GM18517 (cell line): Measurements from ENCODE around the gene PLXDC2.

Source experiments
- ATAC-seq: cut with Tn5 transposase; IDR thresholded peaks from one replicate; pipeline ENCODE4 v1.9.1; 2021; ENCODE audit warnings: mild to moderate bottlenecking, moderate library complexity; ENCODE audit not compliant: unreplicated experiment

PLXDC2 gene

GRCh38 chr10:20303453-20304152 is 487.4 kb downstream of the PLXDC2 start:
- ATAC-seq = no peak

GRCh38 chr10:20313665-20314064 is 497.4 kb downstream of the PLXDC2 start:
- ATAC-seq = no peak

GRCh38 chr10:20314431-20314830 is 498.2 kb downstream of the PLXDC2 start:
- no peak for ATAC-seq

- no peak for ATAC-seq
These were observed 511.7 kb downstream of the PLXDC2 start for GRCh38 chr10:20327954-20328353.

GRCh38 chr10:20330246-20330645 is 514.0 kb downstream of the PLXDC2 start:
- ATAC-seq = no peak

GRCh38 chr10:20334559-20334958 is 518.3 kb downstream of the PLXDC2 start:
- no peak for ATAC-seq
